H9 (cell line): ENCODE data around the gene TRMT61A. TPM values are rescaled to one million over a fixed set of nuclear protein-coding genes. Genes with fewer than 3 reads are reported as not detected.

Source experiments
- DNase-seq: peaks from one replicate; pipeline ENCODE4 v3.0.0-alpha.2; 2017
- H2AFZ ChIP-seq: one replicate; pipeline ENCODE4 v1.6.1; 2013; ENCODE audit warnings: mild to moderate bottlenecking, low read length, control low read depth, moderate library complexity
- H2AK5ac ChIP-seq: 2 replicates; pipeline ENCODE4 v1.6.1; 2013; ENCODE audit warnings: low read length, control low read depth, mixed read lengths; ENCODE audit not compliant: insufficient read length
- H2BK120ac ChIP-seq: one replicate; pipeline ENCODE4 v1.6.1; 2013; ENCODE audit warnings: low read depth, mild to moderate bottlenecking, low read length, control low read depth, inconsistent platforms; ENCODE audit not compliant: poor library complexity, severe bottlenecking
- H2BK12ac ChIP-seq: 2 replicates; pipeline ENCODE4 v1.6.1; 2013; ENCODE audit warnings: low read length, control low read depth, mixed read lengths, low read depth; ENCODE audit not compliant: insufficient read length
- H2BK15ac ChIP-seq: 2 replicates; pipeline ENCODE4 v1.6.1; 2013; ENCODE audit warnings: low read depth, low read length, control low read depth
- H2BK20ac ChIP-seq: one replicate; pipeline ENCODE4 v1.6.1; 2013; ENCODE audit warnings: low read depth, mild to moderate bottlenecking, low read length, control low read depth, inconsistent platforms; ENCODE audit not compliant: poor library complexity, severe bottlenecking
- H2BK5ac ChIP-seq: 2 replicates; pipeline ENCODE4 v1.6.1; 2013; ENCODE audit warnings: low read length, control low read depth, mixed read lengths; ENCODE audit not compliant: insufficient read length
- H3K14ac ChIP-seq: 2 replicates; pipeline ENCODE4 v1.6.1; 2013; ENCODE audit warnings: low read length, control low read depth; ENCODE audit not compliant: insufficient read depth
- H3K18ac ChIP-seq: 2 replicates; pipeline ENCODE4 v1.6.1; 2013; ENCODE audit warnings: low read depth, mild to moderate bottlenecking, mixed read lengths, low read length, control low read depth; ENCODE audit not compliant: insufficient read length
- H3K23ac ChIP-seq: 2 replicates; pipeline ENCODE4 v1.6.1; 2013; ENCODE audit warnings: low read length, control low read depth, mixed read lengths, low read depth; ENCODE audit not compliant: insufficient read length
- H3K23me2 ChIP-seq: 2 replicates; pipeline ENCODE4 v1.6.1; 2013; ENCODE audit warnings: low read depth, mild to moderate bottlenecking, mixed read lengths, low read length, control low read depth; ENCODE audit not compliant: insufficient read length, poor library complexity, severe bottlenecking
- H3K27ac ChIP-seq: 2 replicates; pipeline ENCODE4 v1.5.1; 2013; ENCODE audit warnings: low read length, control low read depth, mixed read lengths, low read depth; ENCODE audit not compliant: insufficient read length
- H3K27me3 ChIP-seq: 2 replicates; pipeline ENCODE4 v1.6.1; 2013; ENCODE audit warnings: low read length, control low read depth, inconsistent platforms; ENCODE audit not compliant: insufficient read depth
- H3K4ac ChIP-seq: 2 replicates; pipeline ENCODE4 v1.6.1; 2013; ENCODE audit warnings: low read depth, mild to moderate bottlenecking, control low read depth, inconsistent platforms, low read length, moderate library complexity
- H3K4me1 ChIP-seq: 2 replicates; pipeline ENCODE4 v1.6.1; 2013; ENCODE audit warnings: low read length, control low read depth, inconsistent platforms; ENCODE audit not compliant: insufficient read depth
- H3K4me2 ChIP-seq: 2 replicates; pipeline ENCODE4 v1.6.1; 2013; ENCODE audit warnings: low read length, control low read depth, mixed read lengths; ENCODE audit not compliant: insufficient read length, insufficient read depth
- H3K56ac ChIP-seq: 2 replicates; pipeline ENCODE4 v1.6.1; 2013; ENCODE audit warnings: low read depth, mild to moderate bottlenecking, mixed read lengths, low read length, control low read depth; ENCODE audit not compliant: insufficient read length
- H3K79me1 ChIP-seq: 2 replicates; pipeline ENCODE4 v1.6.1; 2013; ENCODE audit warnings: low read depth, mild to moderate bottlenecking, moderate library complexity, low read length, control low read depth, inconsistent platforms; ENCODE audit not compliant: insufficient read depth, poor library complexity, severe bottlenecking
- H3K79me2 ChIP-seq: 2 replicates; pipeline ENCODE4 v1.6.1; 2013; ENCODE audit warnings: low read length, control low read depth, inconsistent platforms; ENCODE audit not compliant: insufficient read depth
- H3K9ac ChIP-seq: 2 replicates; pipeline ENCODE4 v1.6.1; 2013; ENCODE audit warnings: low read length, control low read depth, mixed read lengths; ENCODE audit not compliant: insufficient read length; ENCODE audit errors: extremely low read depth
- H3K9me3 ChIP-seq: one replicate; pipeline ENCODE4 v1.6.1; 2013; ENCODE audit warnings: low read depth, low read length, inconsistent platforms; ENCODE audit not compliant: control insufficient read depth
- H3T11ph ChIP-seq: one replicate; pipeline ENCODE4 v1.6.1; 2013; ENCODE audit warnings: mild to moderate bottlenecking, low read length, control low read depth, inconsistent platforms
- H4K20me1 ChIP-seq: one replicate; pipeline ENCODE4 v1.6.1; 2013; ENCODE audit not compliant: control insufficient read depth, insufficient read length, insufficient read depth
- H4K5ac ChIP-seq: 2 replicates; pipeline ENCODE4 v1.6.1; 2013; ENCODE audit warnings: low read depth, mild to moderate bottlenecking, mixed read lengths, low read length, control low read depth; ENCODE audit not compliant: insufficient read length
- H4K8ac ChIP-seq: replicated peaks from 2 replicates; pipeline ENCODE4 v1.6.1; 2013; ENCODE audit warnings: low read length, control low read depth, mixed read lengths, low read depth; ENCODE audit not compliant: insufficient read length
- H4K91ac ChIP-seq: 2 replicates; pipeline ENCODE4 v1.6.1; 2013; ENCODE audit warnings: low read depth, mild to moderate bottlenecking, moderate library complexity, mixed read lengths, low read length, control low read depth; ENCODE audit not compliant: insufficient read length
- H3K27ac Mint-ChIP-seq, 3 experiments: 2 replicates in 2 of 3; 3 replicates in 1 of 3; pipeline ENCODE4 v1.8.0; 2020 to 2021; ENCODE audit warnings: mixed read lengths in 3 of 3, mild to moderate bottlenecking in 1 of 3, moderate library complexity in 1 of 3
- H3K27me3 Mint-ChIP-seq: 2 replicates; pipeline ENCODE4 v1.8.0; 2021; ENCODE audit warnings: low read depth, mild to moderate bottlenecking, moderate library complexity, mixed read lengths
- H3K36me3 Mint-ChIP-seq, 3 experiments: 2 replicates in 2 of 3; 3 replicates in 1 of 3; pipeline ENCODE4 v1.8.0; 2020 to 2021; ENCODE audit warnings: low read depth in 3 of 3, mixed read lengths in 3 of 3; ENCODE audit not compliant: insufficient read depth in 1 of 3
- H3K4me1 Mint-ChIP-seq, 2 experiments: 2 replicates each; pipeline ENCODE4 v1.8.0; 2020; ENCODE audit warnings: mixed read lengths in 2 of 2
- H3K4me3 Mint-ChIP-seq, 2 experiments: 2 replicates in 1 of 2; 3 replicates in 1 of 2; pipeline ENCODE4 v1.8.0; 2020 to 2021; ENCODE audit warnings: mild to moderate bottlenecking in 2 of 2, mixed read lengths in 2 of 2, moderate library complexity in 1 of 2
- H3K9me3 Mint-ChIP-seq, 2 experiments: 2 replicates in 1 of 2; 3 replicates in 1 of 2; pipeline ENCODE4 v1.8.0; 2020; ENCODE audit warnings: mild to moderate bottlenecking in 2 of 2, mixed read lengths in 2 of 2, moderate library complexity in 1 of 2
- CTCF ChIP-seq: fragments of 200-600 bp; sonication (generic); conservative IDR thresholded peaks from 3 replicates; pipeline ENCODE4 v1.8.0; 2021; ENCODE audit warnings: antibody characterized with exemption, mild to moderate bottlenecking
- WGBS: extraction: QIAGEN DNeasy Blood & Tissue Kit; methylation state at CpG from one replicate; pipeline ENCODE4 v1.1.7; 2013; ENCODE audit warnings: missing lambda C conversion rate, low lambda C conversion rate, mixed read lengths; ENCODE audit not compliant: insufficient read length; ENCODE audit errors: extremely low coverage; 5-methylcytosine and 5-hydroxymethylcytosine counted together
- total RNA-seq: library from RNA; stranded (reverse); gene quantifications from 2 replicates; pipeline ENCODE4 v1.2.1, GENCODE V29; 2021

The TRMT61A gene
- total RNA-seq, 1 experiment from 2014 or later, result 21.9 TPM

GRCh38 chr14:103535891-103536565 is 7.0 kb downstream of the TRMT61A start:
- Histone ChIP-seq H4K91ac (no peak overlapping the region), H2BK20ac (no peak overlapping the region), H3K18ac (no peak overlapping the region), H3K27me3 (no peaks in the 10 kb centered on the region), H3K23me2 (no peaks in the 10 kb centered on the region), H2AK5ac (no peak overlapping the region), H3K9ac (no peak overlapping the region), H3K9me3 (no peaks in the 10 kb centered on the region), H3K23ac (no peak overlapping the region), H3K56ac (no peak overlapping the region), H3K79me2 (no peaks in the 10 kb centered on the region), H3K14ac (no peak overlapping the region; the same call in 1 of the 2 replicates), H3K27ac (no peak overlapping the region), H3T11ph (no peak overlapping the region), H4K5ac (no peak overlapping the region), H2BK5ac (no peak overlapping the region), H2BK12ac (no peak overlapping the region), H3K4ac (no peak overlapping the region), H2BK15ac (no peak overlapping the region), H2AFZ (no peak overlapping the region), H3K4me1 (no peaks in the 10 kb centered on the region), H3K4me2 (no peak overlapping the region), H4K20me1 (peaks cover under 1% of the 10 kb centered on the region), H4K8ac (no peak overlapping the region), H2BK120ac (no peak overlapping the region), H3K79me1 (no peaks in the 10 kb centered on the region)
- peaks cover 0 to 3% (median 2%) of the 10 kb centered on the region in 3 experiments; a peak in 2 of 7 replicates for H3K36me3 Mint-ChIP-seq
- H3K27me3 Mint-ChIP-seq, result peaks cover 15% of the 10 kb centered on the region
- H3K27ac Mint-ChIP-seq, result no peak overlapping the region
- TF ChIP-seq CTCF, result no peak
- no peak for DNase-seq
- peaks cover 0 to 10% of the 10 kb centered on the region in 2 experiments; a peak in 3 of 4 replicates for H3K4me1 Mint-ChIP-seq
- no peak overlapping the region; a peak in 1 of 5 replicates for H3K4me3 Mint-ChIP-seq
- no peaks in the 10 kb centered on the region for H3K9me3 Mint-ChIP-seq
- WGBS, result no CpG with 5 or more reads among the region's 11 CpGs
